Left lung (tissue), 10 donors: ENCODE measurements around the gene COL5A1. TPM values are rescaled to one million over a fixed set of nuclear protein-coding genes. Genes with fewer than 3 reads are reported as not detected.

Experiments
- ATAC-seq: fragments of 200-7000 bp; cut with Tn5 transposase; one replicate; pipeline ENCODE4 v1.9.1; 2020; ENCODE audit warnings: moderate library complexity
- DNase-seq, 4 donors: peaks; one replicate each; pipeline ENCODE4 v3.0.0-alpha.2; 2013 to 2020
- H3K27ac ChIP-seq, 2 donors: fragments of 200-600 bp; sonication (generic) in 1 of 2; one replicate each; pipeline versions ENCODE4 v1.5.0 to v1.8.0; 2020 to 2021
- H3K27me3 ChIP-seq, 2 donors: fragments of 200-600 bp; sonication (generic) in 1 of 2; one replicate each; pipeline versions ENCODE4 v1.5.0 to v1.8.0; 2020 to 2021
- H3K36me3 ChIP-seq, 2 donors: fragments of 200-600 bp; sonication (generic) in 1 of 2; one replicate each; pipeline versions ENCODE4 v1.5.0 to v1.8.0; 2020 to 2021
- H3K4me1 ChIP-seq, 2 donors: fragments of 200-600 bp; one replicate each; pipeline ENCODE4 v1.8.0; 2021
- H3K4me3 ChIP-seq, 2 donors: fragments of 200-600 bp; sonication (generic) in 1 of 2; one replicate each; pipeline versions ENCODE4 v1.5.0 to v1.8.0; 2020 to 2021; ENCODE audit warnings: mild to moderate bottlenecking in 1 of 2
- H3K9me3 ChIP-seq, 2 donors: fragments of 200-600 bp; sonication (generic) in 1 of 2; one replicate each; pipeline versions ENCODE4 v1.5.0 to v1.8.0; 2020 to 2021
- intact Hi-C, 2 donors: fragments of 100-400 bp; cut with DNase I; formaldehyde crosslinking; loops; one replicate each; pipeline versions ENCODE4 v1.11.2 to v1.14.2; 2022
- polyA plus RNA-seq, 6 donors: library from polyadenylated mRNA; unstranded; fragments of 120-200 nt; gene quantifications; one replicate each; pipeline ENCODE4 v1.2.1, GENCODE V29; 2013; ENCODE audit not compliant: insufficient read length in 6 of 6
- total RNA-seq, 2 donors: library from RNA; stranded (reverse); fragmentation: NEBNext Ultra II Directional; extraction: Animal tissue kit (Norgen Biotek cat#: 25700); gene quantifications; one replicate each; pipeline ENCODE4 v1.2.1, GENCODE V29; 2021
- TF ChIP-seq, protein P1 (sequence below), 2 donors: fragments of 200-600 bp; sonication (generic) in 1 of 2; IDR thresholded peaks; one replicate each; pipeline versions ENCODE4 v1.5.0 to v1.8.0; 2021; ENCODE audit warnings: antibody characterized with exemption in 2 of 2
- donor health status: DM: no; HTN: yes; CAD: no.
- donor health status: DM: no; HTN: no; CAD: no.

Gene COL5A1
- total and polyA plus RNA-seq, 8 donors = 168 to 357 (median 213) TPM

DNA sequence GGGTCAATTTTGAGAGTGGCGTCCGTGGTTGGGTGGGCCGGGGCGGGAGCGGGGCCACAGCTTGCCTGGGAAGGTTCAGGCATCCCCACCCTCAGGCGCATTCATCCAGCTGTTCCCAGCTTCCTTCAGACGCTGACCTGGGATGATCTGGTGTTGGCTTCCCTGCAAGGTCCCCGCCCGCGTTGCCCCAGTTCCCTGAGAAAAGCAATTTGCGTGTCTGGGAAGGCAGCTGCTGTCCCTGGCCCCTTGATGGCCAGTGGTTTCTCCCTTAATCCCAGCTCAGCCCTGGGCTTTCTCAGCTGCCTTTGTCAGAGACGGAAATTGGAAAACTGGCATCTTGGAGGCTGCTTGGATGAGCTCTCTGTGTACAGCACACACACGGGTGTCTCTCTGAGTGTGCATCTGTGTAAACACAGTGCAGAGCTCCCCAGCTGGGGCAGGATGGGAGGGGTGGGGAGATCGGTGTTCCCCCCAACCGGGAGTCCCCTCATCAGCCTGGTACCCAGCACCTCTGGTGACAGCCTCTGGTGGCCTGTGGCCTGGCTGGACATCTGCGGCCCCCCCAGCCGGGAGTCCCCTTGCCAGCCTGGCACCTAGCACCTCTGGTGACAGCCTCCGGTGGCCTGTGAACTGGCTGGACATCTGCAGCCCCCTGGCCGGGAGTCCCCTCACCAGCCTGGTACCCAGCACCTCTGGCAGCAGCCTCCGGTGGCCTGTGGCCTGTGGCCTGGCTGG, 94.0 kb downstream of the COL5A1 start:
- DNase-seq = peak in 3 of 4 donors; percentile 35 to 70 (median 67)
- Histone ChIP-seq H3K4me1 (no peaks in the 10 kb centered on the region), H3K27ac (no peak overlapping the region), H3K27me3 (peaks cover 0 to 18% of the 10 kb centered on the region in 2 donors), H3K4me3 (no peak overlapping the region), H3K9me3 (no peaks in the 10 kb centered on the region), H3K36me3 (no peaks in the 10 kb centered on the region)
- intact Hi-C loops = no loop called here
- TF ChIP-seq, protein P1, sequence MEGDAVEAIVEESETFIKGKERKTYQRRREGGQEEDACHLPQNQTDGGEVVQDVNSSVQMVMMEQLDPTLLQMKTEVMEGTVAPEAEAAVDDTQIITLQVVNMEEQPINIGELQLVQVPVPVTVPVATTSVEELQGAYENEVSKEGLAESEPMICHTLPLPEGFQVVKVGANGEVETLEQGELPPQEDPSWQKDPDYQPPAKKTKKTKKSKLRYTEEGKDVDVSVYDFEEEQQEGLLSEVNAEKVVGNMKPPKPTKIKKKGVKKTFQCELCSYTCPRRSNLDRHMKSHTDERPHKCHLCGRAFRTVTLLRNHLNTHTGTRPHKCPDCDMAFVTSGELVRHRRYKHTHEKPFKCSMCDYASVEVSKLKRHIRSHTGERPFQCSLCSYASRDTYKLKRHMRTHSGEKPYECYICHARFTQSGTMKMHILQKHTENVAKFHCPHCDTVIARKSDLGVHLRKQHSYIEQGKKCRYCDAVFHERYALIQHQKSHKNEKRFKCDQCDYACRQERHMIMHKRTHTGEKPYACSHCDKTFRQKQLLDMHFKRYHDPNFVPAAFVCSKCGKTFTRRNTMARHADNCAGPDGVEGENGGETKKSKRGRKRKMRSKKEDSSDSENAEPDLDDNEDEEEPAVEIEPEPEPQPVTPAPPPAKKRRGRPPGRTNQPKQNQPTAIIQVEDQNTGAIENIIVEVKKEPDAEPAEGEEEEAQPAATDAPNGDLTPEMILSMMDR (IDR thresholded peaks at IDR 0.05) = no peak
- peak; percentile 2 for ATAC-seq

DNA sequence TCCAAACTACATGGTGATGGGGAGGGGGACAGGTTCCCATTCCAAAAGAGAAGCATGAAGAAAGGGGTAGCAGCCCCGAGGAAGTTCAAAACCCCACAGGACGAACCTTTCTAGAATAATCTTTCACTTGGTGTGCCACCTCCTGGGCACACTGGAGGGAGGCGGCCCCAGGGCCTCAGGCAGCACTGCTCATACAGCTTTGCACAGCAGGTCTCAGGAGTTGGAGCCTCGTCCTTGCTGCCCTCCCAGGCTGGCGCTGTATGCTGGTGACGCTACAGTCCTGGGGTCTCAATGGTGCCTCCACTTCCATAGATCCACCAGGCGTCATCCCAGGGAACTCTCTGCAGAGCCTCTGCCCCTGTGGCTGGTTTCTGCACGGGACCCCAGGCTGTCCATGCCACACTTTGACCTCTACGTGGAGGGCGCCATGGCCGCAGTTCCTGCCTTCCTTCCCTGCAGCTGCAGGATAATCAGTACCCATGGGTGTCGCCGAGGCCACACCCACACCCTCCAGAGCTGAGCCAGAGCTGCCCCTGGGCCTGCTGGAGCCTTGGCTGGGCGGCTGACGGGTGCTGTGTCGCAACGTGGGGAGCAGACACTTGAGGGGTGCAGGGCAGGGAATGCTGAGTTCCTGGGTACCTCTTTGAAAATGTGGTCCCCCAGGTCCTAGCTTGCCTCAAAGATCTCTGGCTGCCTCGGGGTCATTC, 95.3 kb downstream of the COL5A1 start:
- Histone ChIP-seq H3K4me1 (no peaks in the 10 kb centered on the region), H3K9me3 (no peaks in the 10 kb centered on the region)

DNA sequence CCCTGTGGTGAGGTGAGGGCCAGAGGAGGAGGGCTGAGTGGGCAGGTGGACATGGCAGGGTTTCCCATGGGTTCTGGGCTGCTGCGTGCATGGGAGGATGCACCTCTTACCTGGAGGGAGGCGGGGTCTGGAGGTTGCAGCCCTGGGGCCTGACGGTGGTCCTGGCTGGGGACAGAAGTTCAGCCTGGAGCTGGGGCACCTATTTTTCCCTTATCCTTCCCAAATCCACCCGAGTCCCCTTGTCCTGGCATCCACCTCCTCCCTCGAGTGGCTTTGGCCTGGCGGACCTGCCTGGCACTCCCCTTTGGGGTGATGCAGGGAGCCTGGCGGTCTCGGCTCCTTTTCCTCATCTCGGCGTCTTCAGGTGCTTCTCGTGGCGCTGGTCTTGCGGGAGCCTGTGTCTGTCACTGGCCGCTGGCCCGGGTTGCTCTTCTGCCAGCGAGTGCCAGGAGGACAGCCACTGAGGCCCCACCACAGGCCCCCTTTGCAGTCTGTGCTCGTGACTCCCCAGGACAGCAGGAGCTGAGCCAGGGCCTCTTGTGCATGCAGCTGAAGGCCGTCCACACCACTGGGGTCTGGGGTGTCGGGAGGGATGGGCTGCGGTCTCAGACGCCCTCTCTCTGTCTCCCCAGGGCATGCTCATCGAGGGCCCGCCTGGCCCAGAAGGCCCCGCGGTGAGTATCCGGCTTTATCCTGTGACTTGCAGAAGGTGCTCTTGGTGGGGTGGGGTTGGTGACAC, 96.4 kb downstream of the COL5A1 start:
- Histone ChIP-seq H3K9me3 (no peaks in the 10 kb centered on the region), H3K27me3 (peaks cover 0 to 22% of the 10 kb centered on the region in 2 donors), H3K27ac (no peak overlapping the region), H3K4me3 (no peak overlapping the region), H3K36me3 (no peaks in the 10 kb centered on the region), H3K4me1 (no peaks in the 10 kb centered on the region)
- TF ChIP-seq, protein P1 (IDR thresholded peaks at IDR 0.05) = no peak
- intact Hi-C loops = no loop called here
- peak in 1 of 4 donors; percentile 51 for DNase-seq
- ATAC-seq = no peak

More for the DNA sequence above, 95.3 kb downstream of the COL5A1 start:
- no peak overlapping the region for H3K27ac ChIP-seq
- H3K36me3 ChIP-seq = no peaks in the 10 kb centered on the region
- H3K4me3 ChIP-seq = no peak overlapping the region
- peak in 1 of 4 donors; percentile 75 for DNase-seq
- intact Hi-C loops = no loop called here
- TF ChIP-seq, protein P1 (IDR thresholded peaks at IDR 0.05) = no peak
- H3K27me3 ChIP-seq = peaks cover 0 to 22% of the 10 kb centered on the region in 2 donors
- no peak for ATAC-seq

DNA sequence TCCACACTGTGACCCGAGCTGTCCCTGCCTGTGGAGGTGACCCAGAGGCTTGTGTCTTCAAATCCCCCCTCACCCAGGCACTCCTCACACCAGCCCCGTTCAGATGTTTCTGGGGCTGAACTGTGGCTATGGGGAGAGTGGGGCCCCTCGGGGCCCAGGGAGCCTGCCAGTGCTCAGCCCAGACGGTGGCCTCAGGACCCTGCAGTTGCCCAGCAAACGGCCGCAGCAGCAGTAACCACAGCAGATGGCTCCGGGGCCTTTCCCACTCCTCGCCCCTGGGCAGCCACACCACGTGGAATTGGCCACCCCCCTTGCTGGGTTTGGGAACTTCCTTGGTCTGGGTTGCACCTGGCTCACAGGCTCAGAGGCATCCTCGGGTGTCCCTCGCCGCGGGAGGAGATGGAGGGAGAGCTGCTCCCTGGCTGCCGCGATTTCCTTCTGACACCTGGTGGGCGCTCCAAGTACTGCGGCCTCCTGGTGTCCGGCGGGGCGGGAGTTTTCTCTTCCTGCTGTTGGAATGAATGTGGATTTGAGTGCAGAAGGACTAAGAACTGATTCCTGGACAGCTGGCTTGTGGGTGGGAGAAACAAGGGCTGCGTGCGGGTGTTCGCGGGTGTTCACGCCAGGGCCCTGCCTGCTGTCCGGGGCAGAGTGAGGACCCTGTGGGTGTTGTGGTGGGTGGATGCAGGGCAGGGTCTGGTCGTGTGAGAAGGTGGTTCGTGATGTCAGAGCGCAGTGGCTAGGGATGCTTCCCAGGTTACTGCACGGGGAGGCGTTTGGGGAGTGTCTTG, 97.5 kb downstream of the COL5A1 start:
- Histone ChIP-seq H3K9me3 (no peaks in the 10 kb centered on the region), H3K36me3 (no peaks in the 10 kb centered on the region), H3K27me3 (peaks cover 0 to 22% of the 10 kb centered on the region in 2 donors), H3K4me3 (no peak overlapping the region), H3K4me1 (no peaks in the 10 kb centered on the region), H3K27ac (no peak overlapping the region)
- peak; percentile 70 for ATAC-seq
- TF ChIP-seq, protein P1 (IDR thresholded peaks at IDR 0.05) = peak; percentile 70 to 82
- intact Hi-C loops = no loop called here
- DNase-seq = peak in 2 of 4 donors; percentile 40 to 69
